Chondrocyte (in vitro differentiated cells): Measurements from ENCODE around the gene LYL1. TPM values are rescaled to one million over a fixed set of nuclear protein-coding genes. Genes with fewer than 3 reads are reported as not detected.
A peak's percentile ranks its signal among the peaks of the same experiment; 100 is the strongest.

Source experiments
- DNase-seq: peaks from one replicate; pipeline ENCODE4 v3.0.0; 2021; ENCODE audit warnings: mixed read lengths, low spot score
- H3K27ac Mint-ChIP-seq: one replicate; pipeline ENCODE4 v1.8.0; 2021; ENCODE audit warnings: mild to moderate bottlenecking, moderate library complexity, mixed read lengths; ENCODE audit not compliant: unreplicated experiment
- H3K27me3 Mint-ChIP-seq: 2 replicates; pipeline ENCODE4 v1.8.0; 2021; ENCODE audit warnings: low read depth, mixed read lengths
- H3K36me3 Mint-ChIP-seq: 2 replicates; pipeline ENCODE4 v1.8.0; 2021; ENCODE audit warnings: low read depth, mixed read lengths
- H3K4me1 Mint-ChIP-seq: 2 replicates; pipeline ENCODE4 v1.8.0; 2021; ENCODE audit warnings: low read depth, mild to moderate bottlenecking, mixed read lengths
- H3K4me3 Mint-ChIP-seq: one replicate; pipeline ENCODE4 v1.8.0; 2021; ENCODE audit warnings: mild to moderate bottlenecking, moderate library complexity, mixed read lengths; ENCODE audit not compliant: unreplicated experiment
- H3K9me3 Mint-ChIP-seq: 2 replicates; pipeline ENCODE4 v1.8.0; 2021; ENCODE audit warnings: low read depth, mixed read lengths
- CTCF ChIP-seq: fragments of 200-600 bp; sonication (generic); IDR thresholded peaks from 2 replicates; pipeline ENCODE4 v1.5.0; 2021; ENCODE audit warnings: antibody characterized with exemption, mild to moderate bottlenecking, moderate library complexity
- total RNA-seq: library from RNA; stranded (reverse); gene quantifications from 3 replicates; pipeline ENCODE4 v1.2.1, GENCODE V29; 2021

Gene LYL1
- total RNA-seq, 1 donor from 2014 or later = 0.47 TPM

DNA sequence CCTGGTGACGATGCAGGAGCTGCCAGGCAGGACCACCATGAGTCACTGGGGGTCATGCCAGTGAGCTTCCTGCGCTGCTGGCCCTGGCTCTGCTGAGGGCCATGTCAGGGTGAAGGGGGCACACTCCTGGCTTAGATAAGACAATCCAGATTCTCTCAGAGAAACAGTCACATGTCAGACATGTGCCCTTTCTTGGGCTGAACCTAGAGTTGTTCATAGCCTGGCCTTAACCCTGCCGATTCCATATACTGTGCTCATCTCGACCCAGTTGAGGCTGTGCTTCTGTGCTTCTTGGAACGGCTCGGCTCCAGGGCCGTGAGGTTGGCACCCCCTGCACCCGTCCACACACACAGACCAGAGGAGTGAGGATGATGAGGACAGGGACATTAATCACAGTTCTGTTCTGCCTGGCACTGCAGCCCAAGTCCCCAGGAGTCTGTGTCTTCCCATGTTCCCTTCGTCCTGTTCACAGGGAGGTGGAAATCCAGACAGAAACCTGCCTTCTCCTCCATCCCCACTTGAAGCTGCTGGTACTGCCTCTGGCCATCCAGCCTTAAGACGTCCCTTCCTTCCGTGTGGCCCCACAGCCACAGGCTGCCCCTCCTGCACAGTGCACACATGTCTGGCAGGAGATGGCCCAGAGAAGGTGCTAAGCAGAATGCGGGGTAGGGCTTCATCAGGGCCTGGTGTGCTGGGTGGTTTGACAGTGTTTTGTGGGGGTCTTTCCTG is 50.0 kb downstream of the LYL1 start:
- H3K4me3 Mint-ChIP-seq = no peak overlapping the region

GRCh38 chr19:13051557-13052165 is 51.0 kb downstream of the LYL1 start:
- Mint-ChIP-seq H3K27ac (peak overlapping the region; percentile 15), H3K4me3 (no peak overlapping the region)

More for the DNA sequence above, 50.0 kb downstream of the LYL1 start:
- no peaks in the 10 kb centered on the region for H3K9me3 Mint-ChIP-seq
- no peak for DNase-seq
- TF ChIP-seq CTCF = no peak
- peak overlapping the region; percentile 98 for H3K27ac Mint-ChIP-seq
- H3K36me3 Mint-ChIP-seq = peaks cover 2% of the 10 kb centered on the region
- peaks cover 75% of the 10 kb centered on the region for H3K4me1 Mint-ChIP-seq
- no peaks in the 10 kb centered on the region for H3K27me3 Mint-ChIP-seq

GRCh38 chr19:13050274-13050673 is 52.4 kb downstream of the LYL1 start:
- Mint-ChIP-seq H3K36me3 (peaks cover 5% of the 10 kb centered on the region), H3K4me3 (no peak overlapping the region), H3K27ac (no peak overlapping the region), H3K27me3 (no peaks in the 10 kb centered on the region), H3K4me1 (peaks cover 53% of the 10 kb centered on the region), H3K9me3 (no peaks in the 10 kb centered on the region)
- no peak for DNase-seq
- no peak for TF ChIP-seq CTCF

More at GRCh38 chr19:13051557-13052165, 51.0 kb downstream of the LYL1 start:
- peaks cover 67% of the 10 kb centered on the region for H3K4me1 Mint-ChIP-seq
- no peak for DNase-seq
- H3K27me3 Mint-ChIP-seq = no peaks in the 10 kb centered on the region
- TF ChIP-seq CTCF = no peak
- H3K9me3 Mint-ChIP-seq = no peaks in the 10 kb centered on the region
- H3K36me3 Mint-ChIP-seq = peaks cover 2% of the 10 kb centered on the region

Other genes with a start within 250 kb of the LYL1 start
- gene DNASE2, start 221.4 kb downstream of the LYL1 start, total RNA-seq = 36.6 to 52.8 TPM (median 50.9 TPM) in 3 replicates
- gene KLF1, start 215.7 kb downstream of the LYL1 start, total RNA-seq = not detected in 3 replicates
- 13.2 to 21.3 TPM (median 14.4 TPM) in 3 replicates for gene GCDH, start 211.7 kb downstream of the LYL1 start, total RNA-seq
- gene SYCE2, start 183.6 kb downstream of the LYL1 start, total RNA-seq = 0.53 TPM in 1 of 3 replicates, not detected in the others
- 46.4 to 53.3 TPM (median 47.4 TPM) in 3 replicates for gene FARSA, start 169.1 kb downstream of the LYL1 start, total RNA-seq
- 1,165 to 1,556 TPM (median 1,179 TPM) in 3 replicates for gene CALR, start 164.2 kb downstream of the LYL1 start, total RNA-seq
- gene RAD23A, start 157.0 kb downstream of the LYL1 start, total RNA-seq = 71.6 to 94.9 TPM (median 72.4 TPM) in 3 replicates
- gene GADD45GIP1, start 145.6 kb downstream of the LYL1 start, total RNA-seq = 28.8 to 31.3 TPM (median 29.1 TPM) in 3 replicates
- 0.36 to 0.57 TPM (median 0.41 TPM) in 3 replicates for gene DAND5, start 133.3 kb downstream of the LYL1 start, total RNA-seq
- gene NFIX, start 107.4 kb downstream of the LYL1 start, total RNA-seq = 95.4 to 117 TPM (median 98.9 TPM) in 3 replicates
- 25.4 to 35.8 TPM (median 28.9 TPM) in 3 replicates for gene TRMT1, start 13.9 kb upstream of the LYL1 start, total RNA-seq
- gene NACC1, start 15.4 kb upstream of the LYL1 start, total RNA-seq = 45.2 to 49.5 TPM (median 47.3 TPM) in 3 replicates
- 42.9 to 53.0 TPM (median 45.6 TPM) in 3 replicates for gene STX10, start 47.5 kb upstream of the LYL1 start, total RNA-seq
- 38.4 to 67.1 TPM (median 58.5 TPM) in 3 replicates for gene IER2, start 47.6 kb upstream of the LYL1 start, total RNA-seq